Activated CD8-positive, alpha-beta T cell treated with anti-CD3 and anti-CD28 coated beads for 36 hours (primary cell): ENCODE results near the gene DMRTA2. TPM values are rescaled to one million over a fixed set of nuclear protein-coding genes. Genes with fewer than 3 reads are reported as not detected.

ENCODE experiments used
- ATAC-seq: fragments of 200-7000 bp; cut with Tn5 transposase; one replicate; pipeline ENCODE4 v1.10.0; 2021; ENCODE audit warnings: mild to moderate bottlenecking, moderate library complexity
- CTCF ChIA-PET: fragments of 350-600 bp; sonication (Branson Sonifier 250); formaldehyde crosslinking; loops from one replicate; lab custom pipeline; 2021; ENCODE audit warnings: antibody characterized with exemption; lab: Charles Lee
- POLR2A ChIA-PET: fragments of 350-600 bp; sonication (Branson Sonifier 250); formaldehyde crosslinking; loops from one replicate; lab custom pipeline; 2021; ENCODE audit warnings: antibody characterized with exemption; lab: Charles Lee
- DNase-seq: peaks from one replicate; pipeline ENCODE4 v3.0.0-alpha.2; 2020
- H3K27ac Mint-ChIP-seq: one replicate; pipeline ENCODE4 v1.8.0; 2021; ENCODE audit warnings: mild to moderate bottlenecking, mixed read lengths
- H3K27me3 Mint-ChIP-seq: one replicate; pipeline ENCODE4 v1.8.0; 2021; ENCODE audit warnings: mixed read lengths
- H3K36me3 Mint-ChIP-seq: one replicate; pipeline ENCODE4 v1.8.0; 2021; ENCODE audit warnings: low read depth, mixed read lengths
- H3K4me1 Mint-ChIP-seq: one replicate; pipeline ENCODE4 v1.8.0; 2021; ENCODE audit warnings: low read depth, mixed read lengths
- H3K4me3 Mint-ChIP-seq: one replicate; pipeline ENCODE4 v1.8.0; 2021; ENCODE audit warnings: mild to moderate bottlenecking, moderate library complexity, mixed read lengths
- H3K9me3 Mint-ChIP-seq: one replicate; pipeline ENCODE4 v1.8.0; 2021; ENCODE audit warnings: mixed read lengths
- CTCF ChIP-seq: fragments of 200-600 bp; IDR thresholded peaks from one replicate; pipeline ENCODE4 v1.8.0; 2022; ENCODE audit warnings: antibody characterized with exemption, mild to moderate bottlenecking
- intact Hi-C: fragments of 100-400 bp; cut with micrococcal nuclease; formaldehyde crosslinking; loops from one replicate; pipeline ENCODE4 v1.10.0; 2022
- total RNA-seq, 2 experiments: library from RNA; stranded (reverse); gene quantifications; one replicate each; pipeline ENCODE4 v1.2.3, GENCODE V29; 2021

Gene DMRTA2
- total RNA-seq, 2 experiments from 2014 or later = not detected

GRCh38 chr1:50427086-50427817, 4.0 kb upstream of the DMRTA2 start:
- Mint-ChIP-seq H3K27ac (no peak overlapping the region), H3K4me1 (peaks cover 34% of the 10 kb centered on the region), H3K4me3 (peak overlapping the region; percentile 16), H3K27me3 (peaks cover 82% of the 10 kb centered on the region), H3K36me3 (no peaks in the 10 kb centered on the region), H3K9me3 (no peaks in the 10 kb centered on the region)
- ATAC-seq = no peak
- ChIA-PET CTCF (no interaction called here), POLR2A (no interaction called here)
- no peak for TF ChIP-seq CTCF
- no peak for DNase-seq
- intact Hi-C loops = no loop called here

- intact Hi-C loops = no loop called here
- Mint-ChIP-seq H3K27me3 (peaks cover 84% of the 10 kb centered on the region), H3K36me3 (peaks cover 2% of the 10 kb centered on the region), H3K27ac (no peak overlapping the region), H3K9me3 (no peaks in the 10 kb centered on the region), H3K4me3 (no peak overlapping the region), H3K4me1 (peaks cover 38% of the 10 kb centered on the region)
- no peak for TF ChIP-seq CTCF
- ATAC-seq = no peak
- ChIA-PET POLR2A (no interaction called here), CTCF (no interaction called here)
- no peak for DNase-seq
These were observed 3.5 kb upstream of the DMRTA2 start for GRCh38 chr1:50426702-50427085.

GRCh38 chr1:50426108-50426700, 3.0 kb upstream of the DMRTA2 start:
- Mint-ChIP-seq H3K4me1 (peaks cover 41% of the 10 kb centered on the region), H3K9me3 (no peaks in the 10 kb centered on the region), H3K36me3 (peaks cover 3% of the 10 kb centered on the region), H3K27ac (no peak overlapping the region), H3K4me3 (no peak overlapping the region), H3K27me3 (peaks cover 85% of the 10 kb centered on the region)
- ChIA-PET POLR2A (interaction anchor here (0.6 kb wide), 1 partner anchor 14 kb away, joined by 3 read pairs; no protein-coding TSS in a partner anchor), CTCF (no interaction called here)
- no peak for TF ChIP-seq CTCF
- DNase-seq (no peak), ATAC-seq (no peak)
- intact Hi-C loops = no loop called here

GRCh38 chr1:50425376-50426107, 2.3 kb upstream of the DMRTA2 start:
- TF ChIP-seq CTCF = no peak
- Mint-ChIP-seq H3K36me3 (peaks cover 3% of the 10 kb centered on the region), H3K27ac (no peak overlapping the region), H3K9me3 (no peaks in the 10 kb centered on the region), H3K4me3 (peak overlapping the region; percentile 29), H3K27me3 (peaks cover 80% of the 10 kb centered on the region), H3K4me1 (peaks cover 42% of the 10 kb centered on the region)
- POLR2A ChIA-PET = interaction anchor here (0.6 kb wide), 1 partner anchor 15 kb away, joined by 3 read pairs; no protein-coding TSS in a partner anchor
- ATAC-seq (no peak), DNase-seq (no peak)
- intact Hi-C loops = no loop called here
- CTCF ChIA-PET = no interaction called here
